Measurements from ENCODE around the gene ZP4.

The ZP4 gene, protein sequence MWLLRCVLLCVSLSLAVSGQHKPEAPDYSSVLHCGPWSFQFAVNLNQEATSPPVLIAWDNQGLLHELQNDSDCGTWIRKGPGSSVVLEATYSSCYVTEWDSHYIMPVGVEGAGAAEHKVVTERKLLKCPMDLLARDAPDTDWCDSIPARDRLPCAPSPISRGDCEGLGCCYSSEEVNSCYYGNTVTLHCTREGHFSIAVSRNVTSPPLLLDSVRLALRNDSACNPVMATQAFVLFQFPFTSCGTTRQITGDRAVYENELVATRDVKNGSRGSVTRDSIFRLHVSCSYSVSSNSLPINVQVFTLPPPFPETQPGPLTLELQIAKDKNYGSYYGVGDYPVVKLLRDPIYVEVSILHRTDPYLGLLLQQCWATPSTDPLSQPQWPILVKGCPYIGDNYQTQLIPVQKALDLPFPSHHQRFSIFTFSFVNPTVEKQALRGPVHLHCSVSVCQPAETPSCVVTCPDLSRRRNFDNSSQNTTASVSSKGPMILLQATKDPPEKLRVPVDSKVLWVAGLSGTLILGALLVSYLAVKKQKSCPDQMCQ

DNA sequence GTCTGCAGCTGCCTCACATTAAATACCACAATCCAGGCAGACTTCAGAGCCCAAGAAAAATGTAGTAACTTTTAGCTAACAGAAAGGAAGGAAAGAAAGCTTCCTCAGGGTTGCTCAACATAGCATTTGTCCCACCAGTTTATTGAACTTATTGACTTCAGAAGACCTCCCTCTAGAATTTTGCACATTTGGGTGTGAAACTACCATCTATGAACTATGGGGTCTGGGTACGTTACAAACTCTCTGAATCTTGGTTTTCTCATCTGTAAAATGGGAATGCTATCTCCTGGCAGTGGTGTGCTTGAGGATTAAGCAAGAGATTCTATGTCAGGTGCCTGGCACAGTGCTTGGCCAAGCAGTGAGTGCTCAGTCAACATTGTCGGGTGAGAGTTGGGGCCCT is at the start of gene ZP4:
Gene ZP4 (minus strand): TSS at position 101 of the 400 bp plus-strand sequence. CDS start 287 bp downstream, outside the sequence.
- no peak for TF ChIP-seq EZH2 (IDR thresholded peaks at IDR 0.05; ENCODE audit: borderline replicate concordance, low read depth, low read length, severe bottlenecking)
- TF ChIP-seq, protein P1, sequence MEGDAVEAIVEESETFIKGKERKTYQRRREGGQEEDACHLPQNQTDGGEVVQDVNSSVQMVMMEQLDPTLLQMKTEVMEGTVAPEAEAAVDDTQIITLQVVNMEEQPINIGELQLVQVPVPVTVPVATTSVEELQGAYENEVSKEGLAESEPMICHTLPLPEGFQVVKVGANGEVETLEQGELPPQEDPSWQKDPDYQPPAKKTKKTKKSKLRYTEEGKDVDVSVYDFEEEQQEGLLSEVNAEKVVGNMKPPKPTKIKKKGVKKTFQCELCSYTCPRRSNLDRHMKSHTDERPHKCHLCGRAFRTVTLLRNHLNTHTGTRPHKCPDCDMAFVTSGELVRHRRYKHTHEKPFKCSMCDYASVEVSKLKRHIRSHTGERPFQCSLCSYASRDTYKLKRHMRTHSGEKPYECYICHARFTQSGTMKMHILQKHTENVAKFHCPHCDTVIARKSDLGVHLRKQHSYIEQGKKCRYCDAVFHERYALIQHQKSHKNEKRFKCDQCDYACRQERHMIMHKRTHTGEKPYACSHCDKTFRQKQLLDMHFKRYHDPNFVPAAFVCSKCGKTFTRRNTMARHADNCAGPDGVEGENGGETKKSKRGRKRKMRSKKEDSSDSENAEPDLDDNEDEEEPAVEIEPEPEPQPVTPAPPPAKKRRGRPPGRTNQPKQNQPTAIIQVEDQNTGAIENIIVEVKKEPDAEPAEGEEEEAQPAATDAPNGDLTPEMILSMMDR (IDR thresholded peaks at IDR 0.05; ENCODE audit: borderline replicate concordance, extremely low read depth, low read length, poor library complexity, severe bottlenecking): no peak
- ATAC-seq (ENCODE audit: insufficient read depth, low read depth): no peak
- H3K4me3 ChIP-seq (ENCODE audit: low read depth in 1 of 2, low read length in 2 of 2): no peak within 1 kb of the TSS
- H2AFZ ChIP-seq (ENCODE audit: low read depth, low read length): no peak within 1 kb of the TSS
- no peaks in the 10 kb centered on the region for H3K27me3 ChIP-seq (ENCODE audit: insufficient read depth, low read length, poor library complexity)
- no peak within 1 kb of the TSS for H3K9ac ChIP-seq (ENCODE audit: low read depth, low read length)
- H4K20me1 ChIP-seq (ENCODE audit: insufficient read depth, low read length): no peaks in the 10 kb centered on the region
- H3K27ac ChIP-seq (ENCODE audit: low read length): no peak within 1 kb of the TSS
- DNase-seq: no peak
- no peaks in the 10 kb centered on the region for H3K79me2 ChIP-seq (ENCODE audit: insufficient read depth, low read length)
- H3K9me3 ChIP-seq (ENCODE audit: insufficient read depth, low read length, severe bottlenecking): no peaks in the 10 kb centered on the region
- no peaks in the 10 kb centered on the region for H3K36me3 ChIP-seq (ENCODE audit: insufficient read depth, low read length)
- no peak within 1 kb of the TSS for H3K4me2 ChIP-seq (ENCODE audit: insufficient read depth, low read length)
- no peaks in the 10 kb centered on the region for H3K4me1 ChIP-seq (ENCODE audit: insufficient read depth, low read length)

DNA sequence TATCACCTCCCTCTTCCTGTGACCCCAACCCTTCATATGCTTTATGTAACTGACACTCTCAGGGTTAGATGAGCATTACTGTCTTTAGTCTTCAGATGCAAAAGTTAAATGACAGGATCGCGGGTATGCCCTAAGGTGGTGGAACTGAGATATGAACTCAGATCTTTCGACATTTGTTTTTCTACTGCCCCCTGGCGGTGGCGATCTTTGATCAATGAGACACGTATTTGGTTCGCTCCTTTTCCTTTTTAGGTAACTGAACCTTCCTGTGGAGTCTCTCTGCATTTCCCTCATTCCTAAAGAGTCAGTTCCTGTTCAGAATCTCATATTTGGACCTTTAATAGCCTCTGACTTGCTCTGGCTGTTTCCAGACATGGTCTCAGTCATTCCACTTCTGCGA is 47.8 kb upstream of the ZP4 start:
- Histone ChIP-seq H3K4me2 (ENCODE audit: insufficient read depth, low read length) (no peak overlapping the region), H2AFZ (ENCODE audit: low read depth, low read length) (no peak overlapping the region), H3K36me3 (ENCODE audit: insufficient read depth, low read length) (no peaks in the 10 kb centered on the region), H3K4me3 (ENCODE audit: low read depth in 1 of 2, low read length in 2 of 2) (no peak overlapping the region), H3K9ac (ENCODE audit: low read depth, low read length) (no peak overlapping the region), H4K20me1 (ENCODE audit: insufficient read depth, low read length) (no peaks in the 10 kb centered on the region), H3K4me1 (ENCODE audit: insufficient read depth, low read length) (no peaks in the 10 kb centered on the region), H3K27me3 (ENCODE audit: insufficient read depth, low read length, poor library complexity) (no peaks in the 10 kb centered on the region), H3K27ac (ENCODE audit: low read length) (no peak overlapping the region), H3K79me2 (ENCODE audit: insufficient read depth, low read length) (no peaks in the 10 kb centered on the region), H3K9me3 (ENCODE audit: insufficient read depth, low read length, severe bottlenecking) (no peaks in the 10 kb centered on the region)
- ATAC-seq (ENCODE audit: insufficient read depth, low read depth) (no peak), DNase-seq (no peak)
- TF ChIP-seq EZH2 (IDR thresholded peaks at IDR 0.05; ENCODE audit: borderline replicate concordance, low read depth, low read length, severe bottlenecking): no peak
- TF ChIP-seq, protein P1 (IDR thresholded peaks at IDR 0.05; ENCODE audit: borderline replicate concordance, extremely low read depth, low read length, poor library complexity, severe bottlenecking): no peak

DNA sequence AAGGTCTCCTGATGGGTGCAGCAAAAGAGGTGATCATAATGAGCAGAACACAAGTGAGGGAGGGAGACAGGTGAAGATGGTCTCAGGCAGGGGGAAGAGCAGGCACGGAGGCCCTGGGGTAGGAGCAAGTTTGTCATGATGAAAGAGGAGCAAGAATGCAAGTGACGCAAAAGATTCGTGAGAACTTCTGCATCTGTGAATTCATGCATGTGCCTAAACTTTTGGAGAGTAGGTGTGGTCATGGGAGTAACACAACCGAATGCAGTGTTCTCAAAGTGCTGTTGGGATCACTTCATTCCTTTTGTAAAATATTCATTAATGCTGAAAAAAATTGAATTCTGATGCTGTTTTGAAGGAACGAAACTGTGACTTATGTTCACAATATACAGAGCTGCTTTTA is 47.3 kb upstream of the ZP4 start:
- Histone ChIP-seq H3K79me2 (ENCODE audit: insufficient read depth, low read length) (no peaks in the 10 kb centered on the region), H3K9me3 (ENCODE audit: insufficient read depth, low read length, severe bottlenecking) (no peaks in the 10 kb centered on the region), H3K4me1 (ENCODE audit: insufficient read depth, low read length) (no peaks in the 10 kb centered on the region), H3K4me2 (ENCODE audit: insufficient read depth, low read length) (no peak overlapping the region), H4K20me1 (ENCODE audit: insufficient read depth, low read length) (no peaks in the 10 kb centered on the region), H3K4me3 (ENCODE audit: low read depth in 1 of 2, low read length in 2 of 2) (no peak overlapping the region), H3K36me3 (ENCODE audit: insufficient read depth, low read length) (no peaks in the 10 kb centered on the region), H3K27me3 (ENCODE audit: insufficient read depth, low read length, poor library complexity) (no peaks in the 10 kb centered on the region), H3K9ac (ENCODE audit: low read depth, low read length) (no peak overlapping the region), H3K27ac (ENCODE audit: low read length) (no peak overlapping the region), H2AFZ (ENCODE audit: low read depth, low read length) (no peak overlapping the region)
- DNase-seq (no peak), ATAC-seq (ENCODE audit: insufficient read depth, low read depth) (no peak)
- TF ChIP-seq EZH2 (IDR thresholded peaks at IDR 0.05; ENCODE audit: borderline replicate concordance, low read depth, low read length, severe bottlenecking): no peak
- TF ChIP-seq, protein P1 (IDR thresholded peaks at IDR 0.05; ENCODE audit: borderline replicate concordance, extremely low read depth, low read length, poor library complexity, severe bottlenecking): no peak

Measured in DND-41 (cell line).